ENCODE results near the gene DLG1. TPM values are rescaled to one million over a fixed set of nuclear protein-coding genes. Genes with fewer than 3 reads are reported as not detected.
"Not testable (repeated sequence)": the region's sequence is repeated elsewhere in the genome, so short reads cannot be mapped to it uniquely, and the experiment has no call there.

DLG1 gene
- total RNA-seq, 2 donors from 2014 or later = 129 to 145 TPM

- no peak for ATAC-seq
- no peak for DNase-seq
- intact Hi-C loops (cut with DNase I, micrococcal nuclease) = no loop called here
Observed at GRCh38 chr3:197088370-197088769, 210.0 kb downstream of the DLG1 start.

- DNase-seq (no peak), ATAC-seq (no peak)
- intact Hi-C loops (cut with DNase I, micrococcal nuclease) = no loop called here
Observed at GRCh38 chr3:197085137-197085536, 213.3 kb downstream of the DLG1 start.

DNA sequence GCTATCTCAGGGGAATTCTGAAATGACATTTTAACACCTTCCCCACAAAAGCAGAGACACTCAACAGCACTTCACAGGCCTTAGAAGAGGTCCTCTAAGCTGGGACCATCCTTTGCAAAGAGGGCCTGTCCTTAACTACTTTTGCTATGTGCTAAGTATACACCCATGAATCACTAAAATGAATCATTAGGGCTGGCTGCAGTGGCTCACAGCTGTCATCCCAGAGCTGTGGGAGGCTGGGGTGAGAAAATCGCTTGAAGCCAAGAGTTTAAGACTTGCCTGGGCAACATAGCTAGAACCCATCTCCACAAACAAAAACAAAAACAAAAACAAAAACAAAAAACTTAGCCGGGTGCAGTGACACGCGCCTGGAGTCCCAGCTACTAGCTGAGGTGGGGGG lies 214.9 kb downstream of the DLG1 start:
- intact Hi-C loops (cut with DNase I, micrococcal nuclease) = no loop called here
- no peak for DNase-seq
- ATAC-seq = no peak

DNA sequence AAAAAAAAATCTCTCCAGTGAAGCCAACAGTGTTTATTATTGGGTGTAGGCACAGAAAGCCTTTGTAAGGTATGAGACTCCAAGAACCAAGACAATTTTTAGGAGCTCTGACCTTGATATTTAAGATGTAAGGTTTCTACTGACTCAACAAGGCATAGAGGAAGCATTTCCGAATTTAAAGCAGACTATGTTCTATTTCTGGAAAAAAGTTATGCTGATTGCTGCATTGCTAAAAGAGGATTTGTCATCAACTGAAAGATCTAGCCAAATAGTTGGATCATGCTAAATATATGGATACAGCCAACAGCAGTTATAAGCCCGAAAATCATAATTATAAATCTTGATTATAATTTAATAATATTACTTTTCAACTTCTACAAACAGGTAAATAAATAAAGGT lies 215.5 kb downstream of the DLG1 start:
- intact Hi-C loops (cut with DNase I, micrococcal nuclease) = no loop called here
- ATAC-seq (no peak), DNase-seq (no peak)

DNA sequence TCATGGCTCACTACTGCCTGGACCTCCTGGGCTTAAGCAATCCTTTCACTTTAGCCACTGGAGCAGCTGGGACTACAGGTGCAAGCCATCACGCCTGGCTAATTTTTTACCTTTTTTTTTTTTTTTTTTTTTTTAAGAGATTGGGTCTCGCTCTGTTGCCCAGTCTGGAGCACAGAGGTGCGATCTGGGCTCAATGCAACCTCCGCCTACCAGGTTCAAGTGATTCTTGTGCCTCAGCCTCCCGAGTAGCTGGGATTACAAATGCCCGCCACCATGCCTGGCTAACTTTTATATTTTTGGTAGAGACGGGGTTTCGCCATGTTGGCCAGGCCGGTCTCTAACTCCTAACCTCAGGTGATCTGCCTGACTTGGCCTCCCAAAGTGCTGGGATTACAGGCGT lies 218.1 kb downstream of the DLG1 start:
- DNase-seq (no peak), ATAC-seq (no peak)
- intact Hi-C loops (cut with DNase I, micrococcal nuclease) = no loop called here

DNA sequence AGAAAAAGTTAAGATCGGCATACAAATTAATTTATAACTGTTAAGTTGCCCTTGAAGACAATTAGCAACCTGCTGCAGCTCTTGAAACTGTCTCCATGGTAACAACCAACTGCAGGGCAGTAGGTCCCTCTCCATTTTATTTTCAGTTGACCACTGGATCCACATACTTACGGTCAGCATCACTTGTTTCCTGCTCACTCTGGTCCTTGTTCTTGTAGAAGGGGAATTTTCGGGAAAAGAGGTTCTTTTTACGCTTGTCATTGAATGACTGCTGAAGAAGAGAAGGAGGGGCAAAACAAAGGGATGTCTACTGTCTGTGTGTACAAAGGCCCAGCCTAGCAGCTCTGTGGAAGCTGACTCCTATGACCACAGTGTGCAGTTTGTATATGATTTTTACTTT lies 222.0 kb downstream of the DLG1 start:
- intact Hi-C loops (cut with DNase I, micrococcal nuclease) = no loop called here
- DNase-seq = no peak
- ATAC-seq = no peak

GRCh38 chr3:197068077-197068476 lies 230.3 kb downstream of the DLG1 start:
- DNase-seq (no peak), ATAC-seq (no peak)
- intact Hi-C loops (cut with DNase I, micrococcal nuclease) = no loop called here

- intact Hi-C loops (cut with DNase I, micrococcal nuclease) = no loop called here
- ATAC-seq = peak; percentile 34
Observed at GRCh38 chr3:197064771-197065170, 233.6 kb downstream of the DLG1 start.

GRCh38 chr3:197062446-197062845 lies 236.0 kb downstream of the DLG1 start:
- intact Hi-C loops (cut with DNase I, micrococcal nuclease) = no loop called here
- ATAC-seq = no peak

More at GRCh38 chr3:197064771-197065170, 233.6 kb downstream of the DLG1 start:
- no peak for DNase-seq

DNA sequence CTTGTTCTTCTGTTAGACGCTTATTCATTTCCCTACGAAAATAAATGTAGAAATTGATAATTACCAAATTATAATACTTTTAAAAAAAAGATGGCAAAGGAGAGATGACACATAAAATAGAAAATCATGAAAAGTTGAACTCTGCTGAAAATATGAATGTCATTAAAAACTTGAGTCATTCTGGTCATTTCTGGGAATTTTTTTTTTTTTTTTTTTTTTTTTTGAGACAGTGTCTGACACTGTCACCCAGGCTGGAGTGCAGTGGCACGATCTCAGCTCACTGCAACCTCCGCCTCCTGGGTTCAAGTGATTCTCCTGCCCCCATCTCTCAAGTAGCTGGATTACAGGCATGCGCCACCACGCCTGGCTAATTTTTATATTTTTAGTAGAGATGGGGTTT lies 246.8 kb downstream of the DLG1 start:
- ATAC-seq; intact Hi-C loops (cut with DNase I, micrococcal nuclease); DNase-seq: not testable (repeated sequence)

More at GRCh38 chr3:197062446-197062845, 236.0 kb downstream of the DLG1 start:
- no peak for DNase-seq

- DNase-seq (no peak), ATAC-seq (no peak)
- intact Hi-C loops (cut with DNase I, micrococcal nuclease) = no loop called here
Observed at GRCh38 chr3:197050511-197050910, 247.9 kb downstream of the DLG1 start.

DNA sequence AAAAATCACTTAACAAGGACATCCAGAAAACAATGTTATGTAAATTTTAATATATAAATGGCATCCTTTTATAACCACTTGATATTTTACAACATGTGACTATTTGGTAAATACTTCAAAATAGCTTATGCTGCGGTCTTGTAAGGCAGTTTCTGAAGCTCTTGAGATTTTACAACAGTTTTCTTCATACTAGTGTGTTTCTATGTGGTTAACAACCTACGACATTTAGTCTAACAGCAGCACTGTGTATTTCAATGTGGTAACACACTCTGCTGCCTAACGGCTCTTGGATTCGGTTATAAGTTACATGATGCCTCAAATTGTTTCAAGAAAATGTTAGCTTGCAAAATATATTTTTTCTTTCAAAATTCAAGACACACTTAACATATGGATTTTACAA lies 255.9 kb downstream of the DLG1 start:
- DNase-seq (no peak), ATAC-seq (no peak)
- intact Hi-C loops (cut with DNase I, micrococcal nuclease) = no loop called here

DNA sequence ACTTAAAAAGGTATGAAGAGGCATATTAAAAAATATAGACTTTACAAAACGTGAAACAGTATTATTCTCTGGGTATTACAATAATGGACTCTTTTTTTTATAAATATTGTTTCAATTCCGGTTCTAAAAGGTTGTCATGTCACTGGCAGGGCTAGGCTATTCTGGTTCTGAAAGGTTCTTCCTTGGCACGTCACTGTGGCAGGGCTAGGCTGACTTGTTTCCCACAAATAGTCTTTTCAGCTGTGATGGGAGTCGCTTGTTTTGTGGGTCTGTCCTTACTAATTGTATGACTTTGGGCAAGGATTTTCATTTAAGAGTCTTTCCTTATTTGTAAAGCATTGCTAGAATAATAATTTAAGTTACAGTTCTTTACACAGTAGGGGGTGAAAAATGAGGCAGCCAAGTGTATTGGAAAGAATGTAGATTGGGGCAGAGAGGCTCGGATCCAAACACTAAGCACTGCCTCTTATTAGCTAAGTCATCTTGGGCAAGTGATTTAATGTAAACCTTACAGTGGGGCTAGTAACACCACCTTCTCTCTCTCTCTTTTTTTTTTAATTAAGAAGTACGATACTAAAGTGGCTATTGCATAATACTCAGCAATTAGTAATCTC lies 256.4 kb downstream of the DLG1 start:
- no peak for DNase-seq
- ATAC-seq = no peak
- intact Hi-C loops (cut with DNase I, micrococcal nuclease) = no loop called here

GRCh38 chr3:197040658-197041057 lies 257.8 kb downstream of the DLG1 start:
- ATAC-seq = no peak
- no peak for DNase-seq
- intact Hi-C loops (cut with DNase I, micrococcal nuclease) = no loop called here

GRCh38 chr3:197038679-197039462 lies 259.5 kb downstream of the DLG1 start:
- DNase-seq (no peak), ATAC-seq (peak; percentile 14)
- intact Hi-C loops (cut with DNase I, micrococcal nuclease) = no loop called here

GRCh38 chr3:197035577-197035976 lies 262.8 kb downstream of the DLG1 start:
- intact Hi-C loops (cut with DNase I, micrococcal nuclease) = no loop called here
- no peak for ATAC-seq
- DNase-seq = no peak

- intact Hi-C loops (cut with DNase I, micrococcal nuclease); ATAC-seq; DNase-seq: not testable (repeated sequence)
Observed at GRCh38 chr3:197034778-197035177, 263.6 kb downstream of the DLG1 start.

GRCh38 chr3:197033764-197034163 lies 264.6 kb downstream of the DLG1 start:
- ATAC-seq; intact Hi-C loops (cut with DNase I, micrococcal nuclease); DNase-seq: not testable (repeated sequence)

DNA sequence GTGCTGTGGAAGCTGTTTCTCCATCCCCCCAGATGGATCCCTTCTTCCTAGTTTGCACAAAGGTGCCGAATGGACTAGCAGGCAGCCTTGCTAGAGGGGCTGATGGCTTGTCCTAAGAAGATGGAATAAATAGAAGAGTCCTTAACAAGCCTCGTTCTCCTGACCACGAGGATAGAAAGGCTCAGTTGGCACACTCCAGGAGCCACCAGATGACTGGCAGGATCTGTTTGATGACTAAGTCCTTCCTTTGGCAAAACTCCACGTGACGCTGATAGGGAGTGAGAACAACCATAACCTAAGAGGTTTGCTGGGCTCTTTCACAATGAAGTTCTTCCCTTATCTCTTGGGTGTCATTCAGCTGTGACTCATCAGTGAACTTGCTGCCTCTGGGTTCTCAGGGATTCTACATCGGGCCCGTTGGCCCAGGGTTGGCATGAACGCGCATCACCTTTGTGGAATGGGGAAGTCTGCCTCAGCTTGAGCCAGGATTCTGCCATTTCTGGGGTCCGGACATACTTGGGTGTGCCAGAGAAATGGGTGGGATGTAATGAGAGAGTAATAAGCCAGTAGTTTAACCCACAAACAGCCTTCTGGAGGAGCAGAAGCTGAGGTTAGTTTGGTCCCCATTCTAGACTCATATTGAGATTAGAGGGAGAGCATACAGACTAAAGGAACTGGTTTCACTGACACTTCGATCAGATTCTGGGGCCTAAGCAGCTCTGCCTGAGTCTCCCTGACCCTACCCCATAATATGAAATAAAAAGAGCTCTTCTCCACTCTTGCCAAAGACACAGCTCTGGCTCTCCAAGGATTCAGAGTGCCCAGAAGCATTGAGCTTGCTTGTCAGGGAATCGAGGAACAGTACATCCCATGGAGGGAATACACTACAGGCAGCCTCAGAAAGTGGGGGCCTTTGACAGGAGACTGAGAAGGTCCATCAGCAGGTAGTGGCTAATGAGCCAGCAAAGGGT lies 266.8 kb downstream of the DLG1 start:
- DNase-seq (peak; percentile 49 to 78), ATAC-seq (peak; percentile 78)
- intact Hi-C loops (cut with DNase I, micrococcal nuclease) = no loop called here
